H9 (cell line): ENCODE measurements around the gene APAF1. TPM values are rescaled to one million over a fixed set of nuclear protein-coding genes. Genes with fewer than 3 reads are reported as not detected.

ENCODE experiments used
- DNase-seq: peaks from one replicate; pipeline ENCODE4 v3.0.0-alpha.2; 2017
- H2AFZ ChIP-seq: one replicate; pipeline ENCODE4 v1.6.1; 2013; ENCODE audit warnings: mild to moderate bottlenecking, low read length, control low read depth, moderate library complexity
- H2AK5ac ChIP-seq: 2 replicates; pipeline ENCODE4 v1.6.1; 2013; ENCODE audit warnings: low read length, control low read depth, mixed read lengths; ENCODE audit not compliant: insufficient read length
- H2BK120ac ChIP-seq: one replicate; pipeline ENCODE4 v1.6.1; 2013; ENCODE audit warnings: low read depth, mild to moderate bottlenecking, low read length, control low read depth, inconsistent platforms; ENCODE audit not compliant: poor library complexity, severe bottlenecking
- H2BK12ac ChIP-seq: 2 replicates; pipeline ENCODE4 v1.6.1; 2013; ENCODE audit warnings: low read length, control low read depth, mixed read lengths, low read depth; ENCODE audit not compliant: insufficient read length
- H2BK15ac ChIP-seq: 2 replicates; pipeline ENCODE4 v1.6.1; 2013; ENCODE audit warnings: low read depth, low read length, control low read depth
- H2BK20ac ChIP-seq: one replicate; pipeline ENCODE4 v1.6.1; 2013; ENCODE audit warnings: low read depth, mild to moderate bottlenecking, low read length, control low read depth, inconsistent platforms; ENCODE audit not compliant: poor library complexity, severe bottlenecking
- H2BK5ac ChIP-seq: 2 replicates; pipeline ENCODE4 v1.6.1; 2013; ENCODE audit warnings: low read length, control low read depth, mixed read lengths; ENCODE audit not compliant: insufficient read length
- H3K14ac ChIP-seq: 2 replicates; pipeline ENCODE4 v1.6.1; 2013; ENCODE audit warnings: low read length, control low read depth; ENCODE audit not compliant: insufficient read depth
- H3K18ac ChIP-seq: 2 replicates; pipeline ENCODE4 v1.6.1; 2013; ENCODE audit warnings: low read depth, mild to moderate bottlenecking, mixed read lengths, low read length, control low read depth; ENCODE audit not compliant: insufficient read length
- H3K23ac ChIP-seq: 2 replicates; pipeline ENCODE4 v1.6.1; 2013; ENCODE audit warnings: low read length, control low read depth, mixed read lengths, low read depth; ENCODE audit not compliant: insufficient read length
- H3K23me2 ChIP-seq: 2 replicates; pipeline ENCODE4 v1.6.1; 2013; ENCODE audit warnings: low read depth, mild to moderate bottlenecking, mixed read lengths, low read length, control low read depth; ENCODE audit not compliant: insufficient read length, poor library complexity, severe bottlenecking
- H3K27ac ChIP-seq: 2 replicates; pipeline ENCODE4 v1.5.1; 2013; ENCODE audit warnings: low read length, control low read depth, mixed read lengths, low read depth; ENCODE audit not compliant: insufficient read length
- H3K27me3 ChIP-seq: 2 replicates; pipeline ENCODE4 v1.6.1; 2013; ENCODE audit warnings: low read length, control low read depth, inconsistent platforms; ENCODE audit not compliant: insufficient read depth
- H3K4ac ChIP-seq: 2 replicates; pipeline ENCODE4 v1.6.1; 2013; ENCODE audit warnings: low read depth, mild to moderate bottlenecking, control low read depth, inconsistent platforms, low read length, moderate library complexity
- H3K4me1 ChIP-seq: 2 replicates; pipeline ENCODE4 v1.6.1; 2013; ENCODE audit warnings: low read length, control low read depth, inconsistent platforms; ENCODE audit not compliant: insufficient read depth
- H3K4me2 ChIP-seq: 2 replicates; pipeline ENCODE4 v1.6.1; 2013; ENCODE audit warnings: low read length, control low read depth, mixed read lengths; ENCODE audit not compliant: insufficient read length, insufficient read depth
- H3K56ac ChIP-seq: 2 replicates; pipeline ENCODE4 v1.6.1; 2013; ENCODE audit warnings: low read depth, mild to moderate bottlenecking, mixed read lengths, low read length, control low read depth; ENCODE audit not compliant: insufficient read length
- H3K79me1 ChIP-seq: 2 replicates; pipeline ENCODE4 v1.6.1; 2013; ENCODE audit warnings: low read depth, mild to moderate bottlenecking, moderate library complexity, low read length, control low read depth, inconsistent platforms; ENCODE audit not compliant: insufficient read depth, poor library complexity, severe bottlenecking
- H3K79me2 ChIP-seq: 2 replicates; pipeline ENCODE4 v1.6.1; 2013; ENCODE audit warnings: low read length, control low read depth, inconsistent platforms; ENCODE audit not compliant: insufficient read depth
- H3K9ac ChIP-seq: 2 replicates; pipeline ENCODE4 v1.6.1; 2013; ENCODE audit warnings: low read length, control low read depth, mixed read lengths; ENCODE audit not compliant: insufficient read length; ENCODE audit errors: extremely low read depth
- H3K9me3 ChIP-seq: one replicate; pipeline ENCODE4 v1.6.1; 2013; ENCODE audit warnings: low read depth, low read length, inconsistent platforms; ENCODE audit not compliant: control insufficient read depth
- H3T11ph ChIP-seq: one replicate; pipeline ENCODE4 v1.6.1; 2013; ENCODE audit warnings: mild to moderate bottlenecking, low read length, control low read depth, inconsistent platforms
- H4K20me1 ChIP-seq: one replicate; pipeline ENCODE4 v1.6.1; 2013; ENCODE audit not compliant: control insufficient read depth, insufficient read length, insufficient read depth
- H4K5ac ChIP-seq: 2 replicates; pipeline ENCODE4 v1.6.1; 2013; ENCODE audit warnings: low read depth, mild to moderate bottlenecking, mixed read lengths, low read length, control low read depth; ENCODE audit not compliant: insufficient read length
- H4K8ac ChIP-seq: replicated peaks from 2 replicates; pipeline ENCODE4 v1.6.1; 2013; ENCODE audit warnings: low read length, control low read depth, mixed read lengths, low read depth; ENCODE audit not compliant: insufficient read length
- H4K91ac ChIP-seq: 2 replicates; pipeline ENCODE4 v1.6.1; 2013; ENCODE audit warnings: low read depth, mild to moderate bottlenecking, moderate library complexity, mixed read lengths, low read length, control low read depth; ENCODE audit not compliant: insufficient read length
- H3K27ac Mint-ChIP-seq, 3 experiments: 2 replicates in 2 of 3; 3 replicates in 1 of 3; pipeline ENCODE4 v1.8.0; 2020 to 2021; ENCODE audit warnings: mixed read lengths in 3 of 3, mild to moderate bottlenecking in 1 of 3, moderate library complexity in 1 of 3
- H3K27me3 Mint-ChIP-seq: 2 replicates; pipeline ENCODE4 v1.8.0; 2021; ENCODE audit warnings: low read depth, mild to moderate bottlenecking, moderate library complexity, mixed read lengths
- H3K36me3 Mint-ChIP-seq, 3 experiments: 2 replicates in 2 of 3; 3 replicates in 1 of 3; pipeline ENCODE4 v1.8.0; 2020 to 2021; ENCODE audit warnings: low read depth in 3 of 3, mixed read lengths in 3 of 3; ENCODE audit not compliant: insufficient read depth in 1 of 3
- H3K4me1 Mint-ChIP-seq, 2 experiments: 2 replicates each; pipeline ENCODE4 v1.8.0; 2020; ENCODE audit warnings: mixed read lengths in 2 of 2
- H3K4me3 Mint-ChIP-seq, 2 experiments: 2 replicates in 1 of 2; 3 replicates in 1 of 2; pipeline ENCODE4 v1.8.0; 2020 to 2021; ENCODE audit warnings: mild to moderate bottlenecking in 2 of 2, mixed read lengths in 2 of 2, moderate library complexity in 1 of 2
- H3K9me3 Mint-ChIP-seq, 2 experiments: 2 replicates in 1 of 2; 3 replicates in 1 of 2; pipeline ENCODE4 v1.8.0; 2020; ENCODE audit warnings: mild to moderate bottlenecking in 2 of 2, mixed read lengths in 2 of 2, moderate library complexity in 1 of 2
- WGBS: extraction: QIAGEN DNeasy Blood & Tissue Kit; methylation state at CpG from one replicate; pipeline ENCODE4 v1.1.7; 2013; ENCODE audit warnings: missing lambda C conversion rate, low lambda C conversion rate, mixed read lengths; ENCODE audit not compliant: insufficient read length; ENCODE audit errors: extremely low coverage; 5-methylcytosine and 5-hydroxymethylcytosine counted together
- total RNA-seq: library from RNA; stranded (reverse); gene quantifications from 2 replicates; pipeline ENCODE4 v1.2.1, GENCODE V29; 2021
- TF ChIP-seq, protein P1 (sequence below): fragments of 200-600 bp; sonication (generic); conservative IDR thresholded peaks from 3 replicates; pipeline ENCODE4 v1.8.0; 2021; ENCODE audit warnings: antibody characterized with exemption, mild to moderate bottlenecking

The APAF1 gene
- total RNA-seq, 1 experiment from 2014 or later, result 16.5 TPM

DNA sequence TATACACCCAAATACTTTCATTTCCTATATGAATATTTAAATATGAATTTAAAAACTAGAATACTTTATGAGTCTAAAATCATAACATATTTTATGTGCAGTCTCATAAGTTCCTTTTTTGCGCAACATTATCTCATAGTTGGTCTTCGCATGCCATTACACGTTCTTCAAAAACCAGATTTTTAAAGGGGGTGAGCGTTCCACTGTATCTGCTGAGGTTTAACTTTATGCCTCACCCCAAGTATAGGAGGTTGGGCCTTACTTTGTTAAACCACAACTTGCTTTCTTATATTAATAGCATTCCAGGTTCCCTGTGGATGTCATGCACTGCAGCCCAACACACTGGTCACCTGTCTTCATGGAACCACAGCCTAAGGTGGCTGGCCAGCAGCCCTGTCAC lies 118.6 kb downstream of the APAF1 start:
- no peaks in the 10 kb centered on the region for H3K79me1 ChIP-seq
- WGBS, result no CpG with 5 or more reads among the region's 4 CpGs

More for the DNA sequence above, 118.6 kb downstream of the APAF1 start:
- Histone ChIP-seq H3K23ac (no peak overlapping the region), H2BK15ac (no peak overlapping the region), H3K4ac (no peak overlapping the region), H3T11ph (no peak overlapping the region), H4K91ac (no peak overlapping the region), H3K14ac (no peak overlapping the region), H2AK5ac (no peak overlapping the region), H2AFZ (no peak overlapping the region), H3K18ac (no peak overlapping the region), H2BK12ac (no peak overlapping the region), H2BK20ac (no peak overlapping the region), H3K4me1 (no peaks in the 10 kb centered on the region), H3K9ac (no peak overlapping the region), H3K23me2 (no peaks in the 10 kb centered on the region), H3K27me3 (no peaks in the 10 kb centered on the region; the same call in 1 of the 2 replicates), H3K27ac (no peak overlapping the region), H3K4me2 (no peak overlapping the region), H3K79me2 (no peaks in the 10 kb centered on the region), H4K20me1 (no peaks in the 10 kb centered on the region), H4K5ac (no peak overlapping the region), H3K9me3 (no peaks in the 10 kb centered on the region), H2BK120ac (no peak overlapping the region), H3K56ac (no peak overlapping the region), H2BK5ac (no peak overlapping the region), H4K8ac (no peak overlapping the region)
- DNase-seq, result no peak
- TF ChIP-seq, protein P1, sequence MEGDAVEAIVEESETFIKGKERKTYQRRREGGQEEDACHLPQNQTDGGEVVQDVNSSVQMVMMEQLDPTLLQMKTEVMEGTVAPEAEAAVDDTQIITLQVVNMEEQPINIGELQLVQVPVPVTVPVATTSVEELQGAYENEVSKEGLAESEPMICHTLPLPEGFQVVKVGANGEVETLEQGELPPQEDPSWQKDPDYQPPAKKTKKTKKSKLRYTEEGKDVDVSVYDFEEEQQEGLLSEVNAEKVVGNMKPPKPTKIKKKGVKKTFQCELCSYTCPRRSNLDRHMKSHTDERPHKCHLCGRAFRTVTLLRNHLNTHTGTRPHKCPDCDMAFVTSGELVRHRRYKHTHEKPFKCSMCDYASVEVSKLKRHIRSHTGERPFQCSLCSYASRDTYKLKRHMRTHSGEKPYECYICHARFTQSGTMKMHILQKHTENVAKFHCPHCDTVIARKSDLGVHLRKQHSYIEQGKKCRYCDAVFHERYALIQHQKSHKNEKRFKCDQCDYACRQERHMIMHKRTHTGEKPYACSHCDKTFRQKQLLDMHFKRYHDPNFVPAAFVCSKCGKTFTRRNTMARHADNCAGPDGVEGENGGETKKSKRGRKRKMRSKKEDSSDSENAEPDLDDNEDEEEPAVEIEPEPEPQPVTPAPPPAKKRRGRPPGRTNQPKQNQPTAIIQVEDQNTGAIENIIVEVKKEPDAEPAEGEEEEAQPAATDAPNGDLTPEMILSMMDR, result no peak
- H3K36me3 Mint-ChIP-seq, result no peaks in the 10 kb centered on the region
- H3K4me3 Mint-ChIP-seq, result no peak overlapping the region
- no peak overlapping the region for H3K27ac Mint-ChIP-seq
- H3K4me1 Mint-ChIP-seq, result peaks cover 4 to 7% of the 10 kb centered on the region in 2 experiments; a peak in 3 of 4 replicates
- peaks cover 4% of the 10 kb centered on the region for H3K27me3 Mint-ChIP-seq
- no peaks in the 10 kb centered on the region for H3K9me3 Mint-ChIP-seq
